Measurements from ENCODE around the gene DNA2.
"Not testable (repeated sequence)": the region's sequence is repeated elsewhere in the genome, so short reads cannot be mapped to it uniquely, and the experiment has no call there.

The DNA2 gene

GRCh38 chr10:68471586-68472408 is at the start of gene DNA2:
Gene DNA2 (minus strand): TSS chr10:68471973. CDS start chr10:68471864, 109 bp downstream.
- peak; percentile 70 to 84 (median 77) for DNase-seq

GRCh38 chr10:68518609-68519008 is 46.8 kb upstream of the DNA2 start:
- not testable (repeated sequence) for DNase-seq

DNA sequence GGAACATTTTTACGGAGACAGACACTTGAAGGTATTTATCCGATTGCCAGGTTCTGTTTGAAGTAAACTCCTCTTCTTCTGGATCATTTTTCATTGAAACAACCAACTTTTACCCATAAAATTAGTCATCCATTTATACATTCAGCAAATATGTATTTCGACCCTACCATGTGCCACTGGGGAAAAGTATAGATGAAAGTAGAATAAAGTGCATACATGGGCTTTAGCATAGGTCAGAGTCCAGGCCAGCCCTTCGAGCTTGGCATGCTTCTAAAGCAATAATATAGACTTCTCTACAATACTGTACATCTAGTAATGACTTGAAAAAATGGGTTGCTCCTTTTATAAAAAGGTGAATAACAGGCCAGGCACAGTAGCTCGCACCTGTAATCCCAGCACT is 45.4 kb upstream of the DNA2 start:
- no peak for DNase-seq

DNA sequence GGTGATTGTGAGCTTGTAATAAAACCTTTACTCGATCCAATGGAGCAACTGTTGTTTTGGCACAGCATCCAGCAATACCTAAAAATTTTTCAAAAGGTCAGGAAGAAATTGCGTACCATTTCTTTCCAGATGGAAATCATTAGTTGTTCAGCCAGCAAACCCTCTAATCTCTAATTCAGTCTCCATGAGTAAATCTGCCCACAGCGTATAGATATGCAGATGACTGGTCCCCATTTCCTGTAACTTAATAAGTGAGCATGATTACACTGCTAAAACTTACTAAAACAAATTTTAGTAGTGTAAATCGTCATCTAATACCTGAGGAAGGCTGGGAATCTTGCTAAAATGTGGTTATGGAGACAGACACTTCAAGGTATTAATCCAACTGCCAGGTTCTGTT is 45.0 kb upstream of the DNA2 start:
- DNase-seq = no peak

- DNase-seq = not testable (repeated sequence)
Observed at GRCh38 chr10:68516216-68516615, 44.4 kb upstream of the DNA2 start.

GRCh38 chr10:68508090-68508489 is 36.3 kb upstream of the DNA2 start:
- DNase-seq = no peak

DNA sequence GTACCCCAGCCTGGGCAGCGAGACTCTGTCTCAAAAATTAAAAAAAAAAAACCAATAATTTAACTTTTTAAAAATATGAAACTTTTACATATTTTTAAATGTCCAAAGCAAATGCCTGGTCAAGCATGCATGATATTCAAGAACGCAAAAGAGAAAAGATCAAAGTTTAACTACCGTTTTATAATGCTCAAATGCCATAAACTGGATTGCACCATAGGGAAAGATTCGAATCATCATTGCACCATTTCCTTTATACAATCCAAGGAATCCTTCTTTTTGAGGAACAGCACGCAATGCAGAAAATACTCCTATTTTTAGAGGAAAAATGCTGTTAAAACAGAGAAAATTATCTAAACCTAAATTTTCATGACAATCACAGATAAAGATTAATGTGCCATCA is 34.6 kb upstream of the DNA2 start:
- no peak for DNase-seq

- no peak for DNase-seq
Observed at GRCh38 chr10:68502846-68503245, 31.1 kb upstream of the DNA2 start.

GRCh38 chr10:68501691-68502090 is 29.9 kb upstream of the DNA2 start:
- DNase-seq = no peak

- DNase-seq = no peak
Observed at GRCh38 chr10:68499544-68499943, 27.8 kb upstream of the DNA2 start.

- no peak for DNase-seq
Observed at GRCh38 chr10:68496072-68496471, 24.3 kb upstream of the DNA2 start.

- peak; percentile 32 to 72 (median 71) for DNase-seq
Observed at GRCh38 chr10:68492118-68492517, 20.3 kb upstream of the DNA2 start.

GRCh38 chr10:68489919-68490318 is 18.1 kb upstream of the DNA2 start:
- DNase-seq = peak; percentile 56 to 63 (median 61)

GRCh38 chr10:68474021-68474420 is 2.2 kb upstream of the DNA2 start:
- DNase-seq = no peak

GRCh38 chr10:68471063-68471585 is 649 bp downstream of the DNA2 start:
- DNase-seq = no peak

- no peak for DNase-seq
Observed at GRCh38 chr10:68470300-68470699, 1.5 kb downstream of the DNA2 start.

GRCh38 chr10:68469838-68470237 is 1.9 kb downstream of the DNA2 start:
- DNase-seq = no peak

DNA sequence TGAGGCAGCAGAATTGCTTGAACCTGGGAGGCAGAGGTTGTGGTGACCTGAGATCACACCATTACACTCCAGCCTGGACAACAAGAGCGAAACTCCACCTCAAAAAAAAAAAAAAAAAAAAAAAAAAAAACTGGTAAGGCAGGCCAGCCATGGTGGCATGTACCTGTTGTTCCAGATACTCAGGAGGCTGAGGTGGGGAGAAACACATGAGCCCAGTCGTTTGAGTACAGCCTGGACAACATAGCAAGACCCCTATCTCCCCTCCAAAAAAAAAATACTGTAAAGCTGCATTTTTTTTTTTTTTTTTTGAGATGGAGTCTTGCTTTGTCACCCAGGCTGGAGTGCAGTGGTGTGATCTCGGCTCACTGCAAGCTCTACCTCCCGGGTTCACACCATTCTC is 7.0 kb downstream of the DNA2 start:
- DNase-seq = not testable (repeated sequence)

DNA sequence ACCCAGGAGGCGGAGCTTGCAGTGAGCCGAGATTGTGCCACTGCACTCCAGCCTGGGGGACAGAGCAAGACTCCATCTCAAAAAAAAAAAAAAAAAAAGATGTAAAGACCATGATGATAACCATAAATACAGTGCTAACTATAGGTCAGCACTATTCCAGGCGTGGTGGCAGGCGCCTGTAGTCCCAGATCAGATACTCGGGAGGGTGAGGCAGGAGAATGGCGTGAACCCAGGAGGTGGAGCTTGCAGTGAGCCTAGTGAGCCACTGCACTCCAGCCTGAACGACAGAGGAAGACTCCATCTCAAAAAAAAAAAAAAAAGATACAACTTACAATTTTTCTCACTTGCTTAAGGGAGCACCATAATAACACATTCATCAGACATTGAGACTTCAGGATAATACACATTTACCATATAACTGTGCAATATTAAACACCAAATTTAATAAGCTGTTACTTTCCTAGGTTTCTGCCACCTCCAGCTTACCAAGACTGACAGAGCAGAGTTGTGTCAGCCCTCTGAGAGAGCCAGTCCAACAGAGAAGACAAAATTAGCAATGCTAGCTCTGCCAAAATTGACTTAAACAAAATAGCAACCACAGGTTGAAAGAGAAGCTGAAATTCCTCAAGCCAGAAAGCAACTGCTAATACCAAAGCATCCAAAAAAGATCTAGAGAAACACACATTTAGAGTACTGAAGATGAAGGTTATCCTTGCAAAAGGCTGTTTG is 8.2 kb downstream of the DNA2 start:
- no peak for DNase-seq

- DNase-seq = no peak
Observed at GRCh38 chr10:68462536-68462935, 9.2 kb downstream of the DNA2 start.

DNA sequence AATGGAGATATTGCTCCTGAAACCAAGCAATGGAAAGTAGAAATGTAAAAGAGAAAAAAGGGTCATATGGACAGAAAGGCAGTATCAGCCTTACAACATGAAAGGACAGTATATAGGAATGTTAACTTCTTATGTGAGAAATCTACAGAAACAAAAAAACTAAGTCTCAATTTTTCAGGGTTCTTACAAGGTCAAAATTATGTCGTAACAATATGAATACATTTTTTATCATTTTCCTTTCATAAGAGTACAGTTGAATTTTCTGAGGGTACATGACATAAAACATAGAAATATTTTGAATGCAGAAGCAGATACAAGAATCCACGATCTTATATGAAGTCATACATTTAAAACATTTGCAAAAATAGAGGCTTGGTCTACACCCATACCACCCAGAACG is 10.7 kb downstream of the DNA2 start:
- DNase-seq = no peak

DNA sequence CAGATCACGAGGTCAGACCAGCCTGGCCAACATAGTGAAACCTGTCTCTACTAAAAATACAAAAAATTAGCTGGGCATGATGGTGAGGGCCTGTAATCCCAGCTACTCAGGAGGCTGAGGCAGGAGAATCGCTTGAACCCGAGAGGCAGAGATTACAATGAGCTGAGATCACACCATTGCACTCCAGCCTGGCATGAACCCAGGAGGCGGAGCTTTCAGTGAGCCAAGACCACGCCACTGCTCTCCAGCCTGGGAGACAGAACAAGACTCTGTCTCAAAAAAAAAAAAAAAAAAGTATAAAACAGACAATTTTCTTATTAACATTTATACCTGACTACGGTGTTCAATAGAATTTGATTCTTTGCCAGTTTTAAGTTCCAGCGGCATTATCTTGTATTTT is 22.1 kb downstream of the DNA2 start:
- DNase-seq = not testable (repeated sequence)

GRCh38 chr10:68446179-68446578 is 25.6 kb downstream of the DNA2 start:
- no peak for DNase-seq

DNA sequence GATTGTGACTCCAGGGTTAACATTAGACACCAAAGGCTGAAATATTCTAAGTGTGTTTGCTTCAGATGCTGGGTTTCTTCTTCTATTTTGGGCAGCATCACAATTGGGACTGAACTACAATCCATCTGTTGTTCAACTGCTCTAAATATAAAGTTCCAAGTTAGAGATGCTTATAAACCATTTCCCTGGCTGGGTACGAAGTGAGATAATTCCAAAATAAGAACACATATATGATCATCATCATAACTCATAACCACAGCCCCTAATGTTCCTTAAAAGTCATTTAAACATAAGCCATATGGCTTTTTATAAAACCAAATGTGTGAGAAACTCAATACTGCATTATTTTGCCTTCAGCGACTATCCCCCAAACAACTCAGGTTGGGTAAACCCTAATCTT is 28.8 kb downstream of the DNA2 start:
- no peak for DNase-seq

Data from suppressor macrophage treated with lipopolysaccharide for 1 hour (primary cell).